HepG2 (cell line): ENCODE results near the gene OXGR1. TPM values are rescaled to one million over a fixed set of nuclear protein-coding genes. Genes with fewer than 3 reads are reported as not detected.

Experiments
- ATAC-seq: fragments of 200-7000 bp; cut with Tn5 transposase; 3 replicates; pipeline ENCODE4 v1.9.1; 2020; ENCODE audit warnings: mild to moderate bottlenecking, moderate library complexity
- BruUV-seq: library from RNA; stranded (reverse); fragments of 400-500 nt; replicated peaks from 2 replicates; lab custom pipeline; 2021; lab: Mats Ljungman, UMichigan
- CTCF ChIA-PET: fragments of 300-600 bp; formaldehyde crosslinking; extraction: SDS; loops from one replicate; lab custom pipeline; 2021; ENCODE audit warnings: low total read pairs, inconsistent platforms, low intra/inter-chr PET ratio; lab: Yijun Ruan, JAX
- POLR2A ChIA-PET: fragments of 350-600 bp; sonication (Branson Sonifier 250); formaldehyde crosslinking; loops from one replicate; lab custom pipeline; 2020; ENCODE audit warnings: antibody characterized with exemption, inconsistent platforms; lab: Yijun Ruan, JAX
- DNase-seq: peaks from one replicate; pipeline ENCODE4 v3.0.0-alpha.2; 2015; ENCODE audit warnings: low spot score
- FAIRE-seq: peaks from 3 replicates; lab custom pipeline; 2011; peaks lifted over from hg19 to GRCh38; lab: Jason Lieb, UNC
- H2AFZ ChIP-seq: one replicate; pipeline ENCODE4 v1.6.1; 2011; ENCODE audit warnings: low read length, inconsistent platforms
- H3K27ac ChIP-seq: fragments of 300-600 bp; 3 replicates; pipeline ENCODE4 v1.8.0; 2011; ENCODE audit warnings: mixed run types, mild to moderate bottlenecking, mixed read lengths, low read length, inconsistent platforms; ENCODE audit not compliant: insufficient read depth; ENCODE audit errors: extremely low read length
- H3K27me3 ChIP-seq, 2 experiments: fragments of 200-600 bp in 1 of 2; 2 replicates in 1 of 2; 3 replicates in 1 of 2; pipeline versions ENCODE4 v1.6.0 to v1.8.0; 2011; ENCODE audit warnings: low read length in 2 of 2, mild to moderate bottlenecking in 2 of 2, moderate library complexity in 2 of 2, inconsistent platforms in 1 of 2; ENCODE audit not compliant: insufficient read depth in 2 of 2, control insufficient read depth in 1 of 2
- H3K36me3 ChIP-seq, 2 experiments: fragments of 200-600 bp in 1 of 2; replicated peaks in 1 of 2; 2 replicates in 1 of 2; 3 replicates in 1 of 2; pipeline versions ENCODE4 v1.5.1 to v1.8.0; 2011; ENCODE audit warnings: low read length in 2 of 2, inconsistent platforms in 1 of 2; ENCODE audit not compliant: insufficient read depth in 2 of 2, control insufficient read depth in 1 of 2
- H3K4me1 ChIP-seq: 2 replicates; pipeline ENCODE4 v1.5.1; 2012; ENCODE audit warnings: low read length, inconsistent platforms; ENCODE audit not compliant: insufficient read depth
- H3K4me2 ChIP-seq: 2 replicates; pipeline ENCODE4 v1.6.0; 2011; ENCODE audit warnings: low read depth, low read length, inconsistent platforms
- H3K4me3 ChIP-seq, 3 experiments: fragments of 200-600 bp in 1 of 3; sonication (generic), shearing (Covaris generic) in 1 of 3; replicated peaks in 1 of 3; 2 replicates each; pipeline ENCODE4 v1.5.1; 2011 to 2016; ENCODE audit warnings: low read length in 3 of 3, inconsistent platforms in 2 of 3, low read depth in 2 of 3, mild to moderate bottlenecking in 2 of 3, control low read depth in 1 of 3, mixed read lengths in 1 of 3; ENCODE audit not compliant: insufficient read depth in 1 of 3
- H3K79me2 ChIP-seq: one replicate; pipeline ENCODE4 v1.6.1; 2011; ENCODE audit warnings: low read length, inconsistent platforms; ENCODE audit not compliant: insufficient read depth
- H3K9ac ChIP-seq: 2 replicates; pipeline ENCODE4 v1.6.0; 2011; ENCODE audit warnings: mild to moderate bottlenecking, low read depth, low read length, inconsistent platforms; ENCODE audit not compliant: insufficient read depth
- H3K9me3 ChIP-seq: 2 replicates; pipeline ENCODE4 v1.5.1; 2012; ENCODE audit warnings: mild to moderate bottlenecking, low read length
- H4K20me1 ChIP-seq: 2 replicates; pipeline ENCODE4 v1.6.0; 2011; ENCODE audit warnings: inconsistent platforms, mild to moderate bottlenecking, low read length, moderate library complexity; ENCODE audit not compliant: insufficient read depth
- ATAD3A ChIP-seq: sonication (generic); formaldehyde crosslinking; IDR thresholded peaks from 2 replicates; pipeline ENCODE4 v1.4.0; 2020; ENCODE audit warnings: missing genetic modification reagents
- MED1 ChIP-seq: sonication (generic); formaldehyde crosslinking; IDR thresholded peaks from 2 replicates; pipeline ENCODE4 v1.4.0; 2020; ENCODE audit warnings: missing genetic modification reagents
- NCOA1 ChIP-seq: sonication (generic); formaldehyde crosslinking; IDR thresholded peaks from 2 replicates; pipeline ENCODE4 v1.9.0; 2021; ENCODE audit warnings: missing genetic modification reagents
- SMYD3 ChIP-seq: sonication (generic); formaldehyde crosslinking; IDR thresholded peaks from 2 replicates; pipeline ENCODE4 v1.8.1; 2023; ENCODE audit warnings: mild to moderate bottlenecking, missing genetic modification reagents
- SOX6 ChIP-seq, 2 experiments: fragments of 450-650 bp in 1 of 2; sonication (generic) in 1 of 2; formaldehyde crosslinking in 1 of 2; IDR thresholded peaks; 2 replicates each; pipeline versions ENCODE4 v1.4.0 to v1.6.1; 2017 to 2020; ENCODE audit warnings: antibody characterized with exemption in 1 of 2, mild to moderate bottlenecking in 1 of 2, missing genetic modification reagents in 1 of 2
- ZNF230 ChIP-seq: sonication (generic); formaldehyde crosslinking; IDR thresholded peaks from 2 replicates; pipeline ENCODE4 v1.4.0; 2020; ENCODE audit warnings: mild to moderate bottlenecking, missing genetic modification reagents
- ZNF605 ChIP-seq: sonication (generic); formaldehyde crosslinking; IDR thresholded peaks from 2 replicates; pipeline ENCODE4 v1.8.0; 2022; ENCODE audit warnings: mild to moderate bottlenecking, missing genetic modification reagents
- WGBS: methylation state at CpG from one replicate; pipeline ENCODE4 v1.1.6; 2017; ENCODE audit warnings: low lambda C conversion rate; 5-methylcytosine and 5-hydroxymethylcytosine counted together
- in situ Hi-C: cut with HindIII; loops from 2 replicates; pipeline ENCODE4 v1.10.0; 2017; ENCODE audit warnings: low pct_unique_long_range_greater_than_20kb; ENCODE audit not compliant: extremely low pct_ligation_motif_present
- intact Hi-C: fragments of 100-400 bp; cut with micrococcal nuclease; formaldehyde crosslinking; loops from one replicate; pipeline ENCODE4 v1.10.0; 2022; ENCODE audit not compliant: unreplicated experiment
- polyA plus RNA-seq, 8 experiments: library from polyadenylated mRNA; depleted of rRNA in 3 of 8; stranded (reverse) in 7 of 8; unstranded in 1 of 8; fragments of >200 nt; fragmentation: Illumina TruSeq in 4 of 8; extraction: Trizol in 4 of 8; gene quantifications; 2 replicates each; pipeline versions ENCODE4 v1.2.1 to v1.2.3, GENCODE V29; 2011 to 2016; ENCODE audit warnings: low read depth in 4 of 8, missing spikeins in 1 of 8, mixed read lengths in 1 of 8; ENCODE audit not compliant: insufficient read depth in 1 of 8
- total RNA-seq, 5 experiments: library from RNA; depleted of rRNA; stranded (reverse); fragments of >200 nt; fragmentation: Illumina TruSeq; extraction: Trizol; gene quantifications; 2 replicates each; pipeline ENCODE4 v1.2.3, GENCODE V29; 2016; ENCODE audit warnings: low read depth in 1 of 5
- TF ChIP-seq, protein P1 (sequence below): sonication (generic); formaldehyde crosslinking; IDR thresholded peaks from 2 replicates; pipeline ENCODE4 v1.5.0; 2020; ENCODE audit warnings: mild to moderate bottlenecking, missing genetic modification reagents
- TF ChIP-seq, protein P2 (sequence below): sonication (generic); formaldehyde crosslinking; conservative IDR thresholded peaks from 2 replicates; pipeline ENCODE4 v1.4.0; 2020; ENCODE audit warnings: mild to moderate bottlenecking, missing genetic modification reagents, moderate library complexity

The OXGR1 gene
- total and polyA plus RNA-seq, 2 of the 13 experiments (the other 11 are each of a cell fraction or from before 2014, with no cell fraction given), result not detected

DNA sequence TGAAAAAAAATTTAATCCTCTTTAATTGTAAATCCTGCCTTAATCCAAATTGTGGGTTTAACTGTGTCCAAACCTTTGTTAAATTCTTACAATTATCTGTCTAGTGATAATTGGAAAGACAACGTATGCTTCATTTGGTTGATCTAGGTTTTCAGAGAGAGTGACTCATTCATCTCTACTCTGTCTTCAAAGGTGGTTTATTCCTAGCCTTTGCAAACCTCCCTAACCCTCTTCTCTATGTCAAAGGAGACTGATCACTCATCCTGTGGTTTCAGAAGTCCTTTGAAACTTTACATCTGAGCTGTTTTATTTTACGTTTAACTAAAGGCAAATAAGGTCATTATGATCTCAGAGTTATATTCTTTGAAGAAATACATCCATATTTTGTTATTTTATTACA, 8.8 kb upstream of the OXGR1 start:
- ATAC-seq, result no peak
- TF ChIP-seq MED1 (no peak), ZNF230 (no peak)
- TF ChIP-seq, protein P1, sequence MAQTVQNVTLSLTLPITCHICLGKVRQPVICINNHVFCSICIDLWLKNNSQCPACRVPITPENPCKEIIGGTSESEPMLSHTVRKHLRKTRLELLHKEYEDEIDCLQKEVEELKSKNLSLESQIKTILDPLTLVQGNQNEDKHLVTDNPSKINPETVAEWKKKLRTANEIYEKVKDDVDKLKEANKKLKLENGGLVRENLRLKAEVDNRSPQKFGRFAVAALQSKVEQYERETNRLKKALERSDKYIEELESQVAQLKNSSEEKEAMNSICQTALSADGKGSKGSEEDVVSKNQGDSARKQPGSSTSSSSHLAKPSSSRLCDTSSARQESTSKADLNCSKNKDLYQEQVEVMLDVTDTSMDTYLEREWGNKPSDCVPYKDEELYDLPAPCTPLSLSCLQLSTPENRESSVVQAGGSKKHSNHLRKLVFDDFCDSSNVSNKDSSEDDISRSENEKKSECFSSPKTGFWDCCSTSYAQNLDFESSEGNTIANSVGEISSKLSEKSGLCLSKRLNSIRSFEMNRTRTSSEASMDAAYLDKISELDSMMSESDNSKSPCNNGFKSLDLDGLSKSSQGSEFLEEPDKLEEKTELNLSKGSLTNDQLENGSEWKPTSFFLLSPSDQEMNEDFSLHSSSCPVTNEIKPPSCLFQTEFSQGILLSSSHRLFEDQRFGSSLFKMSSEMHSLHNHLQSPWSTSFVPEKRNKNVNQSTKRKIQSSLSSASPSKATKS (CRISPR knock-in tag), result no peak
- TF ChIP-seq, all 625 proteins: peak for 0
- DNase-seq (no peak), FAIRE-seq (no peak)
- no peaks in the 10 kb centered on the region for H4K20me1 ChIP-seq
- H3K27ac ChIP-seq, result no peak overlapping the region
- ChIA-PET CTCF (no interaction called here), POLR2A (no interaction called here)
- 4% methylated on average over 2 of the region's 2 CpGs for WGBS
- no TSS peak for BruUV-seq
- intact Hi-C loops, result no loop called here
- H3K4me3 ChIP-seq, result no peak overlapping the region
- no peak overlapping the region for H2AFZ ChIP-seq
- in situ Hi-C loops, result loop anchor here (25.0 kb wide), 1 partner anchor 809 kb away; no protein-coding TSS in a partner anchor
- H3K4me2 ChIP-seq, result no peak overlapping the region
- H3K36me3 ChIP-seq, result no peaks in the 10 kb centered on the region
- H3K4me1 ChIP-seq, result no peaks in the 10 kb centered on the region
- H3K9me3 ChIP-seq, result no peaks in the 10 kb centered on the region
- H3K9ac ChIP-seq, result no peak overlapping the region
- peaks cover 0 to 15% of the 10 kb centered on the region in 2 experiments; a peak in 2 of 5 replicates for H3K27me3 ChIP-seq
- H3K79me2 ChIP-seq, result no peaks in the 10 kb centered on the region

DNA sequence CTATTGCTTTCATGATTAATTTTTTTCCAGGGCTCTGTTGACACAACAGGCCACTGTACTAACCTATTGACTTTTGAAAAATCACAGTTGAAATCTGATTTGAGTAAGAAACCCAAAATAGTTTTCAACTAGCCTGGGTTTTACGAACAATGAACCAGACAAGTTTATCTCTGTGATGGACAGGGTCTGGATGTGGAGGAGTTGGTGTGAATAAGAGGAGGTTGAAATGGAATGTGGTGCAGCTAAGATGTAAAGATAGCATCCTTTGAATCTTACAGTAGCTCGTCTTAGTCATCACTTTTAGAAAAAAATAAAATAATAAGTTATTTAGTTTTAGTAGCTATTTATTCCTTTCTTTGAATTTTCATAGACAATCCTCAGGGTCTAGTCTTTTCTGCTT, 8.3 kb upstream of the OXGR1 start:
- Histone ChIP-seq H4K20me1 (no peaks in the 10 kb centered on the region), H3K36me3 (no peaks in the 10 kb centered on the region), H3K79me2 (no peaks in the 10 kb centered on the region), H3K4me2 (no peak overlapping the region), H3K9me3 (no peaks in the 10 kb centered on the region), H3K27ac (no peak overlapping the region), H3K4me1 (no peaks in the 10 kb centered on the region), H3K4me3 (no peak overlapping the region), H3K9ac (no peak overlapping the region), H2AFZ (no peak overlapping the region), H3K27me3 (peaks cover 0 to 15% of the 10 kb centered on the region in 2 experiments; a peak in 2 of 5 replicates)
- no peak for FAIRE-seq
- 4% methylated on average over 2 of the region's 2 CpGs for WGBS
- no peak for DNase-seq
- ATAC-seq, result no peak
- intact Hi-C loops, result no loop called here
- POLR2A ChIA-PET, result no interaction called here
- BruUV-seq, result no TSS peak
- in situ Hi-C loops, result loop anchor here (25.0 kb wide), 1 partner anchor 810 kb away; no protein-coding TSS in a partner anchor
- CTCF ChIA-PET, result no interaction called here
- TF ChIP-seq SOX6 (IDR thresholded peaks at IDR 0.05) (no peak), SOX6 (CRISPR knock-in tag; IDR thresholded peaks at IDR 0.05) (no peak), ATAD3A (CRISPR knock-in tag) (no peak), SMYD3 (CRISPR knock-in tag) (no peak), ZNF605 (CRISPR knock-in tag) (no peak), NCOA1 (CRISPR knock-in tag) (no peak)
- TF ChIP-seq, protein P2, sequence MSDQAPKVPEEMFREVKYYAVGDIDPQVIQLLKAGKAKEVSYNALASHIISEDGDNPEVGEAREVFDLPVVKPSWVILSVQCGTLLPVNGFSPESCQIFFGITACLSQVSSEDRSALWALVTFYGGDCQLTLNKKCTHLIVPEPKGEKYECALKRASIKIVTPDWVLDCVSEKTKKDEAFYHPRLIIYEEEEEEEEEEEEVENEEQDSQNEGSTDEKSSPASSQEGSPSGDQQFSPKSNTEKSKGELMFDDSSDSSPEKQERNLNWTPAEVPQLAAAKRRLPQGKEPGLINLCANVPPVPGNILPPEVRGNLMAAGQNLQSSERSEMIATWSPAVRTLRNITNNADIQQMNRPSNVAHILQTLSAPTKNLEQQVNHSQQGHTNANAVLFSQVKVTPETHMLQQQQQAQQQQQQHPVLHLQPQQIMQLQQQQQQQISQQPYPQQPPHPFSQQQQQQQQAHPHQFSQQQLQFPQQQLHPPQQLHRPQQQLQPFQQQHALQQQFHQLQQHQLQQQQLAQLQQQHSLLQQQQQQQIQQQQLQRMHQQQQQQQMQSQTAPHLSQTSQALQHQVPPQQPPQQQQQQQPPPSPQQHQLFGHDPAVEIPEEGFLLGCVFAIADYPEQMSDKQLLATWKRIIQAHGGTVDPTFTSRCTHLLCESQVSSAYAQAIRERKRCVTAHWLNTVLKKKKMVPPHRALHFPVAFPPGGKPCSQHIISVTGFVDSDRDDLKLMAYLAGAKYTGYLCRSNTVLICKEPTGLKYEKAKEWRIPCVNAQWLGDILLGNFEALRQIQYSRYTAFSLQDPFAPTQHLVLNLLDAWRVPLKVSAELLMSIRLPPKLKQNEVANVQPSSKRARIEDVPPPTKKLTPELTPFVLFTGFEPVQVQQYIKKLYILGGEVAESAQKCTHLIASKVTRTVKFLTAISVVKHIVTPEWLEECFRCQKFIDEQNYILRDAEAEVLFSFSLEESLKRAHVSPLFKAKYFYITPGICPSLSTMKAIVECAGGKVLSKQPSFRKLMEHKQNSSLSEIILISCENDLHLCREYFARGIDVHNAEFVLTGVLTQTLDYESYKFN (CRISPR knock-in tag), result no peak
